Thoracic aorta (tissue), 2 donors: ENCODE results near the gene UBASH3B. TPM values are rescaled to one million over a fixed set of nuclear protein-coding genes. Genes with fewer than 3 reads are reported as not detected.
A peak's percentile ranks its signal among the peaks of the same experiment; 100 is the strongest.

Source experiments
- ATAC-seq: fragments of 150-250 bp; one replicate; pipeline ENCODE4 v1.8.0; 2017; ENCODE audit warnings: low read depth; ENCODE audit not compliant: insufficient number of reproducible peaks, low FRiP score
- DNase-seq: peaks from one replicate; pipeline ENCODE4 v3.0.0-alpha.2; 2020; ENCODE audit warnings: low spot score
- H3K27ac ChIP-seq, 2 donors: fragments of 200-600 bp; sonication (generic); 1 replicate in 1 of 2; 2 replicates in 1 of 2; pipeline ENCODE4 v1.5.1; 2016; ENCODE audit warnings: mild to moderate bottlenecking in 2 of 2, moderate library complexity in 2 of 2
- H3K27me3 ChIP-seq: fragments of 200-600 bp; sonication (generic); replicated peaks from 2 replicates; pipeline ENCODE4 v1.6.0; 2016; ENCODE audit warnings: mild to moderate bottlenecking; ENCODE audit not compliant: insufficient read depth
- H3K36me3 ChIP-seq: fragments of 200-600 bp; sonication (generic); one replicate; pipeline ENCODE4 v1.5.1; 2016
- H3K4me1 ChIP-seq, 2 donors: fragments of 200-600 bp; sonication (generic); 1 replicate in 1 of 2; 2 replicates in 1 of 2; pipeline versions ENCODE4 v1.5.1 to v1.6.0; 2016; ENCODE audit warnings: low read depth in 2 of 2, mild to moderate bottlenecking in 1 of 2; ENCODE audit not compliant: control insufficient read depth in 1 of 2
- H3K4me3 ChIP-seq: fragments of 200-600 bp; sonication (generic); 2 replicates; pipeline ENCODE4 v1.5.1; 2016; ENCODE audit warnings: mild to moderate bottlenecking
- H3K9me3 ChIP-seq: fragments of 200-600 bp; sonication (generic); 2 replicates; pipeline ENCODE4 v1.5.1; 2016
- CTCF ChIP-seq: fragments of 200-600 bp; sonication (generic); IDR thresholded peaks from one replicate; pipeline ENCODE4 v1.5.1; 2019; ENCODE audit warnings: antibody characterized with exemption
- total RNA-seq, 2 donors: library from RNA; depleted of rRNA; stranded (reverse); fragments of >200 nt; gene quantifications; one replicate each; pipeline versions ENCODE4 v1.1.0 to v1.2.3, GENCODE V29; 2016

The UBASH3B gene
- total RNA-seq, 2 donors from 2014 or later, result 6.1 to 12.3 TPM

- no peak overlapping the region for H3K27ac ChIP-seq
- no peak for DNase-seq
- no peaks in the 10 kb centered on the region for H3K4me1 ChIP-seq
- no peak overlapping the region for H3K4me3 ChIP-seq
- no peak for ATAC-seq
- H3K9me3 ChIP-seq, result no peaks in the 10 kb centered on the region
- TF ChIP-seq CTCF, result no peak
- H3K36me3 ChIP-seq, result no peaks in the 10 kb centered on the region
- no peaks in the 10 kb centered on the region for H3K27me3 ChIP-seq
These were observed 89.6 kb downstream of the UBASH3B start for GRCh38 chr11:122745111-122745510.

DNA sequence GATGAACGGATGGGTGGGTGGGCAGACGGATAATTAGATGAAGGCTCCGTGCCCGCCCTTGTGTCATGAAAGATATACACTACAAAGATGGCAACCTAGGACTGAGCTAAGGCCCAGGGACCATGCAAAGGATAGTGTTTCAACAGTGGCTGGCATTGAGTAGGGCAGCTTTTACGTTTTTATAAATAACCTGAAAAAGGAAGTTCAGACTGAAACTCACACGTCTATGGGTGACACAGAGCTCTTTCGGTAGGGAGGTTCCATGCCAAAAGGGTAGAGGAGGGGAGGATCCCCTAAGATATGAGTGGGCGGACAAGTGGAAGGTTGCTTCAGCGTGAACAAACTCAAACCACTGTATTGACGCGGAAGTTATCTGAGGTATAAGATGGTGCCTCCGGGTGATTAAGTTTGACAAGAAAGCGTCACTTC is 90.5 kb downstream of the UBASH3B start:
- DNase-seq, result no peak
- Histone ChIP-seq H3K27ac (no peak overlapping the region), H3K9me3 (no peaks in the 10 kb centered on the region), H3K4me3 (no peak overlapping the region), H3K27me3 (no peaks in the 10 kb centered on the region), H3K4me1 (no peaks in the 10 kb centered on the region), H3K36me3 (no peaks in the 10 kb centered on the region)
- no peak for ATAC-seq
- TF ChIP-seq CTCF, result no peak

GRCh38 chr11:122746611-122747244 is 91.2 kb downstream of the UBASH3B start:
- Histone ChIP-seq H3K27ac (no peak overlapping the region), H3K4me3 (no peak overlapping the region), H3K4me1 (no peaks in the 10 kb centered on the region), H3K27me3 (no peaks in the 10 kb centered on the region), H3K36me3 (no peaks in the 10 kb centered on the region), H3K9me3 (no peaks in the 10 kb centered on the region)
- TF ChIP-seq CTCF, result no peak
- no peak for ATAC-seq
- DNase-seq, result no peak

DNA sequence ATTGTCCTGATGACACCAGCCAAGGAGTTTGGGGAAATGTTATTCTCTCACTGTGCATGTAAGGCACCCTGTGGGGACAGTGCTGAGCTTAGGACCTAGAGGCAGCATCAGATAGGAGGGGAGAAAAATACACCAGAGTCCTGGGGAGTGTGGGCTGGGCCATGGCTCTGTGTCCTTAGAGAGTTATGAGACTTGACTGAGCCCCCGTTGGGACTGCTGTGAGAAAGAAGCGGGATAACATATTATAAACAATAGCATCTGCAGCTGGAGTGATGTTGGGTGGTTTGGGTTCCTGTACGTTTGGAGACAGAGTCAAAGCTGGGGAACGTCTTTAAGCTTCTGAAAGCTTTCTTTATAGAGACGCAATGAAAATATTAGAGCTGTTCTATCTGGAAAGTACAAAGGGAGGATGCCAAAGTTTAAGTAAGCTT is 91.8 kb downstream of the UBASH3B start:
- Histone ChIP-seq H3K27ac (no peak overlapping the region), H3K36me3 (no peaks in the 10 kb centered on the region), H3K9me3 (no peaks in the 10 kb centered on the region), H3K4me3 (no peak overlapping the region), H3K27me3 (no peaks in the 10 kb centered on the region), H3K4me1 (no peaks in the 10 kb centered on the region)
- TF ChIP-seq CTCF, result no peak
- DNase-seq (no peak), ATAC-seq (no peak)

DNA sequence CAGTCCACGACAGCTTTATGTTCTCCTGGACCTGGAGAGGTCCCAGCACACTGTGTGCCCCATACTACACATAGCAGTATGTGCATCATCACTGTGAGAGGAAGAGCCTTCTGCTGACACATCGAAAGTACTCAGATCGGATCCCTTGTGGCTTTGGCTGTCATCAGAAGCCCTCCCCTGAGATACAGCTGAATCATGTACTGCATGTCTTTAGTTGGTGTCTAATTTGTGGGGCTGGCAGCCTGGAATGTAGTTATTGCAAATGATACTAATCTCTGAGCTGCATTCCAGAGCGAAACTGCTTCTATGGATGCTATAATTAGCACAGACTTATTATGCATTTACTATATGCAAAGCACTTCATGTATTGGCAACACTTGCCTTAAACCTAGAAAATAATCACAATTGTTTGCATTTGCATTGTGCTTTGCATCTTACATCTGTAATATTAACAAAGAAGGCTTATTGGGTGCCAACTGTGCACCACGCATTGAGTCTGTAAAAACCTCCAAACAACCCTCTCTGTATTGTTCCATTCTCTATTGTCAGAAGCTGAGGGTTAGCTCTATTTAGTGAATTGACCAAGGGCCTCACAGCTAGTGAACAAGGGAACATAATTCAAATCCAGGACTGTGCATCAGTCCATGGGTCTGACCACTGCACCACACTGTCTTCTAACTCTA is 93.6 kb downstream of the UBASH3B start:
- Histone ChIP-seq H3K36me3 (no peaks in the 10 kb centered on the region), H3K27ac (no peak overlapping the region), H3K4me3 (no peak overlapping the region), H3K4me1 (no peaks in the 10 kb centered on the region), H3K9me3 (no peaks in the 10 kb centered on the region), H3K27me3 (no peaks in the 10 kb centered on the region)
- DNase-seq (no peak), ATAC-seq (peak; percentile 59)
- no peak for TF ChIP-seq CTCF
